HAP-1 (cell line): ENCODE measurements around the gene COQ2.
"Not testable (repeated sequence)": the region's sequence is repeated elsewhere in the genome, so short reads cannot be mapped to it uniquely, and the experiment has no call there.

Experiments
- DNase-seq, 2 experiments: peaks; one replicate each; pipeline ENCODE4 v3.0.0-alpha.2; 2016 to 2020; ENCODE audit warnings: low spot score in 2 of 2
- H3K27me3 ChIP-seq: fragments of 250-450 bp; sonication (Bioruptor Pico); 2 replicates; pipeline ENCODE4 v1.5.1; 2020; ENCODE audit warnings: low read depth, mild to moderate bottlenecking, moderate library complexity
- H3K36me3 ChIP-seq: fragments of 250-450 bp; sonication (Bioruptor Pico); replicated peaks from 2 replicates; pipeline ENCODE4 v1.5.1; 2020; ENCODE audit warnings: mild to moderate bottlenecking
- H3K4me1 ChIP-seq: fragments of 250-450 bp; sonication (Bioruptor Pico); 2 replicates; pipeline ENCODE4 v1.5.1; 2020; ENCODE audit warnings: mild to moderate bottlenecking
- H3K4me3 ChIP-seq: fragments of 250-450 bp; sonication (Bioruptor Pico); 2 replicates; pipeline ENCODE4 v1.5.1; 2020; ENCODE audit warnings: mild to moderate bottlenecking, moderate library complexity
- H3K9me3 ChIP-seq: fragments of 250-450 bp; sonication (Bioruptor Pico); 2 replicates; pipeline ENCODE4 v1.5.1; 2020; ENCODE audit warnings: mild to moderate bottlenecking, moderate library complexity
- in situ Hi-C: fragments of 300-500 bp; cut with MboI; formaldehyde crosslinking; loops from 3 replicates; pipeline ENCODE4 v1.14.3; 2020; ENCODE audit warnings: low sequenced_read_pairs, inconsistent platforms, mixed read lengths

Gene COQ2

DNA sequence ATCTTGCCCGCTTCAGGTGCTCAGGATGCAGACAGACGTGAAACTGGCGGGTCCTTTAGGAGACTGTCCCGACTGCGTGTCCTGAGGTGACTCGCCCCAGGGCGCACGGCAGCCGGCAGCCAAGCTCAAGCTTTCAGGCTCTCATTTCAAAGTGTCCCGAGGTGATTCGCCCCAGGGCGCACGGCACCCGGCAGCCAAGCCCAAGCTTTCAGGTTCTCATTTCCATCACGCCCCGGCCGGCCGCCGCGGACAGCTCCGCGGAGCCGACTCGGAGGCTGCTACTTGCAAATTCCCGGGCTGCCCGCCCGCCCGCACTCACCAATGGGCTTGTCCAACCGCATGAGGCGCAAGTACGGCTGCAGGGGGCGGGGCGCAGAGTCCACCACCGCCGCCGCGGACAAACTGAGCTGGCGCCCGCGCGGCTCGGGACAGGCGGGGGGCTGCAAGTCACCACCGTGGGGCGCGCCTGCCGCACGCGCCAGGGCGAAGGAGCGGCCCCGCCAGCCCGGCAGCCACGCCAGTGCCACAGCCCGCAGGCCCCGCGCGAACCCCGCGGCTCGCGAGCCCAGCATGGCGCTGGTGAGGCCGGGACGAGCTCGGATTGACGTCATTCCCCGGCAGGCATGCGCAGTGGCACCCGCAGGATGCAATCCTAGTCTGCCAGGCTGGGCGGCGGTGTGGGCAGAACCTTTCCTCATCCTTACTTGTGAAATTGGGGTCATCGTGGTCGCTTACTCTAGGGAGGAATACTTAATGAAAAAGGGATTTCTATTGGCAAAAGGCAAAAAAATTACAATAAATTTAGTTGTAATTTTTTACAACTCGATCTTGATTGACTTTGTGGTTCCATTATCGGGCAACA, at the start of gene COQ2:
Gene COQ2, minus strand, starts transcription at position 606 of the 862 bp plus-strand sequence. Its CDS starts 34 bp downstream, at position 572.
- DNase-seq: peak; percentile 90 to 97
- no peaks in the 10 kb centered on the region for H3K27me3 ChIP-seq
- H3K4me1 ChIP-seq: peaks cover 33% of the 10 kb centered on the region
- H3K4me3 ChIP-seq: peak within 1 kb of the TSS; percentile 63
- H3K36me3 ChIP-seq: no peaks in the 10 kb centered on the region; the same call in 1 of the 2 replicates
- in situ Hi-C loops: no loop called here
- no peaks in the 10 kb centered on the region for H3K9me3 ChIP-seq

DNA sequence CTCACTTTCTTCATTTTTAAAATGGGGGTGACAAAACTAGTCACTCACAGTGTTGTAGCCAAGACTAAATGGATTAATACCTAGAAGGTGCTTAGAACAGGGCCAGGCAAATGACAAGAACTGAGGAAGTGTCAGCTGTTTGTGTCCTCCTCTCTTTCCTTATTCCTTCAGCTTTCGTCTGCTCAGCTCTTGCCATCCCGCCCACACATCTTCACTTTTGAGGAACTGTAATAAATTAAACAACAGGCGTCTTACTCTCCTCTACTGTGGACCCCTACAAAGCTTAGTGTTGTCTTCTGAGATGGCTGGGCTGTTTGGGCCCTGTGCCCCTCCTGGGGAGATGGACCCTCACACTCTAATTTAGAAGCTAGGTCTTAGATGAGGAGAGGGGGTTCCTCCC, 47.4 kb upstream of the COQ2 start:
- H3K9me3 ChIP-seq: no peaks in the 10 kb centered on the region
- no peak for DNase-seq

GRCh38 chr4:83329521-83330110, 45.0 kb upstream of the COQ2 start:
- Histone ChIP-seq H3K4me3 (no peak overlapping the region), H3K4me1 (0 out of 2 replicates have a peak, but pooled peaks cover 3% of the 10 kb centered on the region), H3K9me3 (no peaks in the 10 kb centered on the region), H3K27me3 (no peaks in the 10 kb centered on the region), H3K36me3 (0 out of 2 replicates have a peak, but pooled peaks cover 4% of the 10 kb centered on the region)
- in situ Hi-C loops: no loop called here
- no peak for DNase-seq

More for the DNA sequence above, 47.4 kb upstream of the COQ2 start:
- 0 out of 2 replicates have a peak, but pooled peaks cover 4% of the 10 kb centered on the region for H3K36me3 ChIP-seq
- H3K4me3 ChIP-seq: no peak overlapping the region
- in situ Hi-C loops: no loop called here
- H3K4me1 ChIP-seq: peaks cover 8% of the 10 kb centered on the region
- no peaks in the 10 kb centered on the region for H3K27me3 ChIP-seq

- Histone ChIP-seq H3K9me3 (no peaks in the 10 kb centered on the region; the same call in 1 of the 2 replicates), H3K27me3 (no peaks in the 10 kb centered on the region), H3K4me1 (no peaks in the 10 kb centered on the region), H3K36me3 (0 out of 2 replicates have a peak, but pooled peaks cover 4% of the 10 kb centered on the region), H3K4me3 (no peak overlapping the region)
- no peak for DNase-seq
- in situ Hi-C loops: no loop called here
Observed at GRCh38 chr4:83328521-83329187, 44.1 kb upstream of the COQ2 start.

DNA sequence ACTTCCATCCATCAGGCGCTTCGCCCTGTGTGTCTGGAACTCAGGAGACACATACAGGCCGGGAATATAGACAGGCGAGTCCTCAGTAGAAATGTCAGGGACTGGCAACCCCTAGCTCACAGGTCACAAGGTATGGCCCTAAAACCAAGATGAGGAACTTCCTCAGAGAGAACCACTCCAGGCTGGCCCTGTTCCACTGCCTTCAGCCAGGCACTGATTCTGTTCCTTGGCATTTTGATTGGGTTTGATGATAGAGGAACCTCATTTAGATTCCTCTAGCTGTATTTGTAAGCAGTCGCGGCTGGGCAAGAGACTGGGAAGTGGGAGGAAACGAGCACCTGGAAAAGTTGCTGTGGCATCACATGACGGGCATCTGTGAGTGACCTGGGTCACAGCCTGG, 41.9 kb upstream of the COQ2 start:
- H3K27me3 ChIP-seq: no peaks in the 10 kb centered on the region
- peaks cover 4% of the 10 kb centered on the region; the same call in 1 of the 2 replicates for H3K36me3 ChIP-seq
- no peaks in the 10 kb centered on the region for H3K4me1 ChIP-seq
- no peak for DNase-seq
- H3K9me3 ChIP-seq: no peaks in the 10 kb centered on the region; the same call in 1 of the 2 replicates
- in situ Hi-C loops: no loop called here
- H3K4me3 ChIP-seq: no peak overlapping the region

- H3K36me3 ChIP-seq, H3K9me3 ChIP-seq, H3K4me3 ChIP-seq, in situ Hi-C loops, H3K27me3 ChIP-seq, DNase-seq, H3K4me1 ChIP-seq: not testable (repeated sequence)
Observed at GRCh38 chr4:83325306-83325705, 40.7 kb upstream of the COQ2 start.

DNA sequence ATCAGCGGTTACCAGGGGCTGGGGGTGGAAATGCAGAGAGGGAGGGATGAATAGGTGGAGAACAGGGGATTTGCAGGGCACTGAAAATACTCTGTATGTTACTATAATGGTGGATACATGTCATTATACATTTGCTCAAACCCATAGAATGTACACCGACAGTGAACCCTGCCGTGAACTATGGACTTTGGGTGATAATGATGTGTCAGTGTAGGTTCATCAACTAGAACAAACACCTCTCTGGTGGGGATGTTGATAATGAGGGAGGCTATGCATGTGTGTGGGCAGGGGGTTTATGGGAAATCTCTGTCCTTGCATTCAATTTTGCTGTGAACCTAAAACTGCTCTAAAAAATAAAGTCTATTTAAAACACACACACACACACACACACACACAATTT, 38.5 kb upstream of the COQ2 start:
- H3K36me3 ChIP-seq: peaks cover 11% of the 10 kb centered on the region
- no peak overlapping the region for H3K4me3 ChIP-seq
- in situ Hi-C loops: no loop called here
- no peaks in the 10 kb centered on the region for H3K4me1 ChIP-seq
- no peaks in the 10 kb centered on the region for H3K27me3 ChIP-seq
- DNase-seq: no peak
- H3K9me3 ChIP-seq: no peaks in the 10 kb centered on the region; the same call in 1 of the 2 replicates

DNA sequence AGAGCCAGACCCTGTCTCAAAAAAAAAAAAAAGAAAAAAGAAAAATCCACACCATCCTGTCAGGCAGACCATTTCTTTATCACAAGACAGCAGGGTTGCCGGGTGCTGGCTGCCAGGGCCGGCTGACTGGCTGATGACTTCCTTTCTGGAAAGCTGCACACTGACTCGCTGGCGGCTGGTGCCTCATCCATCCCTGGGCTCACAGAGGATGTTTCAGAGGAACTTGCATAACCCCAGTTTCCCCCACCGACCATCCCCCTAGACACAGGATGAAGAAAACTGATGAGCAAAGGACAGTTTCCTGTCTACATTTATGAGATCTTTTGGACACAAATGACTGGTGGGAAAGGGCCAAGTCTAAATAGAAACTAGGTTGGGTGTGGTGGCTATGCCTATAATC, 36.0 kb upstream of the COQ2 start:
- in situ Hi-C loops: no loop called here
- Histone ChIP-seq H3K9me3 (no peaks in the 10 kb centered on the region; the same call in 1 of the 2 replicates), H3K27me3 (no peaks in the 10 kb centered on the region), H3K36me3 (peaks cover 21% of the 10 kb centered on the region), H3K4me3 (no peak overlapping the region), H3K4me1 (no peaks in the 10 kb centered on the region)
- no peak for DNase-seq

GRCh38 chr4:83318666-83319065, 34.1 kb upstream of the COQ2 start:
- Histone ChIP-seq H3K4me3 (no peak overlapping the region), H3K9me3 (no peaks in the 10 kb centered on the region), H3K27me3 (no peaks in the 10 kb centered on the region), H3K4me1 (no peaks in the 10 kb centered on the region), H3K36me3 (peaks cover 23% of the 10 kb centered on the region)
- no peak for DNase-seq
- in situ Hi-C loops: no loop called here

GRCh38 chr4:83317671-83318070, 33.1 kb upstream of the COQ2 start:
- no peaks in the 10 kb centered on the region for H3K9me3 ChIP-seq
- no peak overlapping the region for H3K4me3 ChIP-seq
- peaks cover 23% of the 10 kb centered on the region for H3K36me3 ChIP-seq
- in situ Hi-C loops: no loop called here
- no peaks in the 10 kb centered on the region for H3K4me1 ChIP-seq
- no peak for DNase-seq
- H3K27me3 ChIP-seq: no peaks in the 10 kb centered on the region

- in situ Hi-C loops: no loop called here
- H3K4me3 ChIP-seq: no peak overlapping the region
- H3K27me3 ChIP-seq: no peaks in the 10 kb centered on the region
- H3K9me3 ChIP-seq: no peaks in the 10 kb centered on the region
- H3K4me1 ChIP-seq: no peaks in the 10 kb centered on the region
- peaks cover 23% of the 10 kb centered on the region for H3K36me3 ChIP-seq
- DNase-seq: no peak
Observed at GRCh38 chr4:83316459-83317165, 32.0 kb upstream of the COQ2 start.

DNA sequence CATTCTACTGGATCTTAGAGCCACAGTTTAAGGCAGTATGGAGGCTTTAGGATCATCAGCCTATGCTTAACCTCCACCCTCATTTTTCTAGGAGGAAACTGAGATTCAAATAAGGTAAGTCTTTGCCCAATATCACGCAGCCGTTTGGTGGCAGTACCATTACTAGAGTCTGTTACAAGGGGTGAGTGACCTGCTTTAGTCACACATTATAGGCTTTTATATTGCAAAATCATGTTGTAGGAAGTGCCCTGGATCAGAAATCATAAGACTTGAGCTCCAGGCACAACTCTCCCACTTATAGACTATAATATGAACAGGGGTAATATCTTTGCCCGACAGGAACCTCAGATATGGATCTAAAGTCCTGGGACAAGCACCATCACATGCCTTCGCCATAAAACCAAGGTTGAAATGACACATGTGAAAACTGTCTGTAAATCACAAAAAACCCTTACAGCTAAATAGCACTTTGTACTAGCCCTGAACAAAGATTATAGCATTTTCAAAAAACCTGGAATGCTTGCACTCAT, 30.8 kb upstream of the COQ2 start:
- no peak for DNase-seq
- in situ Hi-C loops: no loop called here
- no peaks in the 10 kb centered on the region for H3K4me1 ChIP-seq
- H3K36me3 ChIP-seq: peaks cover 20% of the 10 kb centered on the region
- H3K27me3 ChIP-seq: no peaks in the 10 kb centered on the region
- H3K9me3 ChIP-seq: no peaks in the 10 kb centered on the region
- no peak overlapping the region for H3K4me3 ChIP-seq

- Histone ChIP-seq H3K36me3 (peaks cover 5% of the 10 kb centered on the region), H3K27me3 (no peaks in the 10 kb centered on the region), H3K4me1 (no peaks in the 10 kb centered on the region), H3K9me3 (no peaks in the 10 kb centered on the region; the same call in 1 of the 2 replicates), H3K4me3 (no peak overlapping the region)
- no peak for DNase-seq
- in situ Hi-C loops: no loop called here
Observed at GRCh38 chr4:83308672-83309071, 24.1 kb upstream of the COQ2 start.
